Measurements from ENCODE around the gene UPF3A. TPM values are rescaled to one million over a fixed set of nuclear protein-coding genes. Genes with fewer than 3 reads are reported as not detected.
"Not testable (repeated sequence)": the region's sequence is repeated elsewhere in the genome, so short reads cannot be mapped to it uniquely, and the experiment has no call there.

UPF3A gene
- total RNA-seq, 1 donor from 2014 or later: 30.3 TPM

GRCh38 chr13:114264313-114264712 lies 17.1 kb upstream of the UPF3A start:
- DNase-seq (ENCODE audit: low read depth): not testable (repeated sequence)

- no peak for DNase-seq (ENCODE audit: low read depth)
These were observed 16.4 kb upstream of the UPF3A start for GRCh38 chr13:114264886-114265611.

GRCh38 chr13:114266241-114266640 lies 15.2 kb upstream of the UPF3A start:
- no peak for DNase-seq (ENCODE audit: low read depth)

GRCh38 chr13:114268344-114269280 lies 12.8 kb upstream of the UPF3A start:
- DNase-seq (ENCODE audit: low read depth): no peak

- no peak for DNase-seq (ENCODE audit: low read depth)
These were observed 12.1 kb upstream of the UPF3A start for GRCh38 chr13:114269281-114269770.

- DNase-seq (ENCODE audit: low read depth): no peak
These were observed 8.4 kb upstream of the UPF3A start for GRCh38 chr13:114272977-114273376.

GRCh38 chr13:114275304-114275703 lies 6.1 kb upstream of the UPF3A start:
- DNase-seq (ENCODE audit: low read depth): no peak

GRCh38 chr13:114279146-114279545 lies 2.3 kb upstream of the UPF3A start:
- DNase-seq (ENCODE audit: low read depth): no peak

- DNase-seq (ENCODE audit: low read depth): no peak
These were observed 1.5 kb upstream of the UPF3A start for GRCh38 chr13:114279758-114280355.

- DNase-seq (ENCODE audit: low read depth): peak; percentile 49
These were observed 755 bp downstream of the UPF3A start for GRCh38 chr13:114282041-114282670.

- DNase-seq (ENCODE audit: low read depth): no peak
These were observed 2.2 kb downstream of the UPF3A start for GRCh38 chr13:114283576-114283975.

GRCh38 chr13:114284680-114285079 lies 3.3 kb downstream of the UPF3A start:
- no peak for DNase-seq (ENCODE audit: low read depth)

- DNase-seq (ENCODE audit: low read depth): peak; percentile 91
These were observed 3.9 kb downstream of the UPF3A start for GRCh38 chr13:114285166-114285808.

- DNase-seq (ENCODE audit: low read depth): no peak
These were observed 5.4 kb downstream of the UPF3A start for GRCh38 chr13:114286808-114287207.

- DNase-seq (ENCODE audit: low read depth): no peak
These were observed 6.8 kb downstream of the UPF3A start for GRCh38 chr13:114288157-114288591.

- no peak for DNase-seq (ENCODE audit: low read depth)
These were observed 15.0 kb downstream of the UPF3A start for GRCh38 chr13:114296448-114296847.

- no peak for DNase-seq (ENCODE audit: low read depth)
These were observed 15.5 kb downstream of the UPF3A start for GRCh38 chr13:114296902-114297301.

- no peak for DNase-seq (ENCODE audit: low read depth)
These were observed 17.5 kb downstream of the UPF3A start for GRCh38 chr13:114298866-114299265.

- DNase-seq (ENCODE audit: low read depth): no peak
These were observed 18.4 kb downstream of the UPF3A start for GRCh38 chr13:114299604-114300305.

- DNase-seq (ENCODE audit: low read depth): no peak
These were observed 22.4 kb downstream of the UPF3A start for GRCh38 chr13:114303700-114304327.

All from renal cortical epithelial cell (primary cell).